ENCODE results near the gene ESYT2. TPM values are rescaled to one million over a fixed set of nuclear protein-coding genes. Genes with fewer than 3 reads are reported as not detected.

The ESYT2 gene
- total and polyA plus RNA-seq, 2 of the 4 experiments (the other 2 are of a cell fraction): 26.7 to 69.9 TPM

- whole genome bisulfite sequencing, 2 experiments (ENCODE audit: extremely low coverage in 2 of 2, insufficient read length in 1 of 2): 85% methylated on average over 3 of the region's 7 CpGs; no CpG with 5 or more reads in 1 of the 2 experiments
- H3K4me1 ChIP-seq (ENCODE audit: control insufficient read depth, insufficient read depth, low read length): peaks cover 14% of the 10 kb centered on the region
- H3K79me1 ChIP-seq (ENCODE audit: low read depth in 1 of 2, low read length in 2 of 2): peaks cover 4 to 21% of the 10 kb centered on the region in 2 experiments; a peak in 3 of 4 replicates
- no peak for DNase-seq
- no peak overlapping the region for H2AK9ac ChIP-seq (replicated peaks; ENCODE audit: low read depth, low read length, poor library complexity)
- H3K18ac ChIP-seq (ENCODE audit: low read depth, low read length): no peak overlapping the region
- no peak overlapping the region for H2BK5ac ChIP-seq (ENCODE audit: low read depth, low read length, poor library complexity, severe bottlenecking)
- H2AFZ ChIP-seq (replicated peaks; ENCODE audit: low read length, poor library complexity): no peak overlapping the region
- no peak for ATAC-seq (ENCODE audit: low read depth)
- no peak overlapping the region for H3K9ac ChIP-seq (ENCODE audit: low read depth, low read length)
- no peak overlapping the region for H3K56ac ChIP-seq (ENCODE audit: extremely low read depth, insufficient read depth, low read length)
- peaks cover 6% of the 10 kb centered on the region for H3K9me1 ChIP-seq (ENCODE audit: insufficient read depth, low read length)
- H2BK20ac ChIP-seq (ENCODE audit: low read depth, low read length): no peak overlapping the region
- in situ Hi-C loops (cut with MboI; ENCODE audit: low sequenced_read_pairs) (no loop called here), dilution Hi-C loops (cut with HindIII; ENCODE audit: low sequenced_read_pairs, unreplicated experiment) (no loop called here), intact Hi-C loops (cut with micrococcal nuclease) (no loop called here)
- ChIA-PET CTCF (no interaction called here), POLR2A (ENCODE audit: unreplicated experiment) (no interaction called here)
- H3K4me3 ChIP-seq (ENCODE audit: insufficient read depth, low read depth, low read length): no peak overlapping the region
- H2BK15ac ChIP-seq (ENCODE audit: low read depth, low read length): no peak overlapping the region
- TF ChIP-seq RCOR1 (IDR thresholded peaks at IDR 0.05; ENCODE audit: insufficient replicate concordance, low read length): no peak
- BruUV-seq (replicated peaks): no TSS peak
- H3K14ac ChIP-seq (replicated peaks; ENCODE audit: low read depth, low read length): no peak overlapping the region
- H2BK120ac ChIP-seq (ENCODE audit: low read depth, low read length): no peak overlapping the region
- H3K27ac ChIP-seq (ENCODE audit: insufficient read depth, low read length): no peak overlapping the region
- no peaks in the 10 kb centered on the region for H3K27me3 ChIP-seq (ENCODE audit: control insufficient read depth, insufficient read depth, low read length)
- H2AK5ac ChIP-seq (ENCODE audit: low read depth, low read length): no peak overlapping the region
- H4K91ac ChIP-seq (ENCODE audit: insufficient read depth, low read depth, low read length): no peak overlapping the region
- no peaks in the 10 kb centered on the region for H3K9me3 ChIP-seq (ENCODE audit: control insufficient read depth, insufficient read depth, low read length)
- H4K5ac ChIP-seq (ENCODE audit: low read depth, low read length): no peak overlapping the region
- peaks cover 10% of the 10 kb centered on the region for H3K36me3 ChIP-seq (ENCODE audit: control insufficient read depth, insufficient read depth, low read length)
- H4K20me1 ChIP-seq (ENCODE audit: insufficient read depth, low read length): no peaks in the 10 kb centered on the region
- no peak overlapping the region for H3K4ac ChIP-seq (ENCODE audit: low read depth, low read length)
- no peak overlapping the region for H3K23ac ChIP-seq (ENCODE audit: low read depth, low read length)
- H3K4me2 ChIP-seq (ENCODE audit: low read depth, low read length): no peak overlapping the region
- no peak overlapping the region for H4K8ac ChIP-seq (ENCODE audit: low read depth in 2 of 2, low read length in 2 of 2)
Measured at GRCh38 chr7:158687406-158687805, 141.9 kb downstream of the ESYT2 start.
